ENCODE results near the gene CDH6.

Gene CDH6

GRCh38 chr5:31328040-31328733, 134.7 kb downstream of the CDH6 start:
- DNase-seq (ENCODE audit: low read depth): no peak
- no peak for TF ChIP-seq MYC (IDR thresholded peaks at IDR 0.05; ENCODE audit: low read depth, low read length)
- no peak for TF ChIP-seq CTCF (IDR thresholded peaks at IDR 0.05; ENCODE audit: low read depth, low read length)
- TF ChIP-seq MAX (IDR thresholded peaks at IDR 0.05; ENCODE audit: low read depth, low read length): no peak
- no peak for TF ChIP-seq POLR2A (IDR thresholded peaks at IDR 0.05; ENCODE audit: extremely low read depth, insufficient read length)

GRCh38 chr5:31329715-31330114, 136.2 kb downstream of the CDH6 start:
- peak; percentile 41 for DNase-seq (ENCODE audit: low read depth)
- no peak overlapping the region for H3K4me3 ChIP-seq (ENCODE audit: low read depth, low read length)
- TF ChIP-seq MAX (IDR thresholded peaks at IDR 0.05; ENCODE audit: low read depth, low read length) (no peak), CTCF (IDR thresholded peaks at IDR 0.05; ENCODE audit: low read depth, low read length) (peak; percentile 27)

More at GRCh38 chr5:31328040-31328733, 134.7 kb downstream of the CDH6 start:
- no peak overlapping the region for H3K4me3 ChIP-seq (ENCODE audit: low read depth, low read length)

- no peak overlapping the region for H3K4me3 ChIP-seq (ENCODE audit: low read depth, low read length)
- DNase-seq (ENCODE audit: low read depth): no peak
- TF ChIP-seq CTCF (IDR thresholded peaks at IDR 0.05; ENCODE audit: low read depth, low read length) (no peak), MAX (IDR thresholded peaks at IDR 0.05; ENCODE audit: low read depth, low read length) (no peak), POLR2A (IDR thresholded peaks at IDR 0.05; ENCODE audit: extremely low read depth, insufficient read length) (no peak), MYC (IDR thresholded peaks at IDR 0.05; ENCODE audit: low read depth, low read length) (no peak)
Observed at GRCh38 chr5:31332160-31332559, 138.7 kb downstream of the CDH6 start.

- no peak for DNase-seq (ENCODE audit: low read depth)
- H3K4me3 ChIP-seq (ENCODE audit: low read depth, low read length): no peak overlapping the region
- TF ChIP-seq MAX (IDR thresholded peaks at IDR 0.05; ENCODE audit: low read depth, low read length) (no peak), POLR2A (IDR thresholded peaks at IDR 0.05; ENCODE audit: extremely low read depth, insufficient read length) (no peak), CTCF (IDR thresholded peaks at IDR 0.05; ENCODE audit: low read depth, low read length) (no peak), MYC (IDR thresholded peaks at IDR 0.05; ENCODE audit: low read depth, low read length) (no peak)
Observed at GRCh38 chr5:31333475-31333874, 140.0 kb downstream of the CDH6 start.

GRCh38 chr5:31334061-31334860, 140.8 kb downstream of the CDH6 start:
- TF ChIP-seq MAX (IDR thresholded peaks at IDR 0.05; ENCODE audit: low read depth, low read length): no peak
- no peak for TF ChIP-seq MYC (IDR thresholded peaks at IDR 0.05; ENCODE audit: low read depth, low read length)
- no peak for TF ChIP-seq CTCF (IDR thresholded peaks at IDR 0.05; ENCODE audit: low read depth, low read length)
- no peak for TF ChIP-seq POLR2A (IDR thresholded peaks at IDR 0.05; ENCODE audit: extremely low read depth, insufficient read length)
- no peak overlapping the region for H3K4me3 ChIP-seq (ENCODE audit: low read depth, low read length)
- DNase-seq (ENCODE audit: low read depth): no peak

Measured in NB4 (cell line).